Ecto neural progenitor cell (in vitro differentiated cells): ENCODE measurements around the gene ALX1.

Source experiments
- DNase-seq: peaks from one replicate; pipeline ENCODE4 v3.0.0-alpha.2; 2018; ENCODE audit warnings: low spot score

Gene ALX1

GRCh38 chr12:85280165-85280983 lies at the start of gene ALX1:
TSS of gene ALX1 (plus strand) at chr12:85280220. CDS start at chr12:85280262, 42 bp downstream.
- peak; percentile 92 for DNase-seq

- no peak for DNase-seq
Observed at GRCh38 chr12:85237327-85237726, 42.7 kb upstream of the ALX1 start.

- no peak for DNase-seq
Observed at GRCh38 chr12:85244561-85244960, 35.5 kb upstream of the ALX1 start.

GRCh38 chr12:85253853-85254252 lies 26.2 kb upstream of the ALX1 start:
- no peak for DNase-seq

- no peak for DNase-seq
Observed at GRCh38 chr12:85257671-85258070, 22.3 kb upstream of the ALX1 start.

- no peak for DNase-seq
Observed at GRCh38 chr12:85260447-85260846, 19.6 kb upstream of the ALX1 start.

- no peak for DNase-seq
Observed at GRCh38 chr12:85260896-85261295, 19.1 kb upstream of the ALX1 start.

GRCh38 chr12:85266356-85266755 lies 13.7 kb upstream of the ALX1 start:
- DNase-seq: no peak

GRCh38 chr12:85273381-85274314 lies 6.4 kb upstream of the ALX1 start:
- peak; percentile 66 for DNase-seq

GRCh38 chr12:85274315-85274651 lies 5.7 kb upstream of the ALX1 start:
- no peak for DNase-seq

GRCh38 chr12:85275374-85275773 lies 4.6 kb upstream of the ALX1 start:
- DNase-seq: no peak

- DNase-seq: no peak
Observed at GRCh38 chr12:85277191-85277590, 2.8 kb upstream of the ALX1 start.

- peak; percentile 53 for DNase-seq
Observed at GRCh38 chr12:85277900-85278597, 2.0 kb upstream of the ALX1 start.

- DNase-seq: peak; percentile 69
Observed at GRCh38 chr12:85278598-85279448, 1.2 kb upstream of the ALX1 start.

GRCh38 chr12:85279449-85280164 lies 413 bp upstream of the ALX1 start:
- peak; percentile 77 for DNase-seq

- no peak for DNase-seq
Observed at GRCh38 chr12:85280984-85281630, 1.1 kb downstream of the ALX1 start.

GRCh38 chr12:85281636-85282312 lies 1.8 kb downstream of the ALX1 start:
- DNase-seq: no peak

GRCh38 chr12:85283560-85283959 lies 3.5 kb downstream of the ALX1 start:
- no peak for DNase-seq

- no peak for DNase-seq
Observed at GRCh38 chr12:85296362-85296761, 16.3 kb downstream of the ALX1 start.

- DNase-seq: no peak
Observed at GRCh38 chr12:85299053-85299452, 19.0 kb downstream of the ALX1 start.
